ENCODE measurements around the gene LTF.

DNA sequence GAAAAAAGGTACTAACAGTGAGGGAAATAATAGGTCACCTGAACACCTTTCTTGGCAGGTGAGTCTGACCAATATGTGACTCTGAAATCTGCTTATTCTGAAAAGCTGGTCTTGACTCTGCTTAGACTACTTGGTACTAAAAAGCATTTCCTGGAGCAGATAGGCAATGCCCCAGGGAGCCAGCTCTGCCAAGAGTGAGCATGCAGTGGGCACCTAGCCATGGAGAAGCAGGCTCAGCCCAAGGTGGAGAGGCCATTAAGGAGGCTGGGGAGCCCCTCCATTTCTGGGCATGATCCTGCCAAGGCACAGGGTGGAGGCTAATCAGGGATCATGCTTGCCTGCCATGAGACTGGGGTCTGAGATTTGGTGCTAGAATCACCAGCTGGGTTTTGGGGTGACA lies 1.6 kb upstream of the LTF start:
- TF ChIP-seq, protein P1, sequence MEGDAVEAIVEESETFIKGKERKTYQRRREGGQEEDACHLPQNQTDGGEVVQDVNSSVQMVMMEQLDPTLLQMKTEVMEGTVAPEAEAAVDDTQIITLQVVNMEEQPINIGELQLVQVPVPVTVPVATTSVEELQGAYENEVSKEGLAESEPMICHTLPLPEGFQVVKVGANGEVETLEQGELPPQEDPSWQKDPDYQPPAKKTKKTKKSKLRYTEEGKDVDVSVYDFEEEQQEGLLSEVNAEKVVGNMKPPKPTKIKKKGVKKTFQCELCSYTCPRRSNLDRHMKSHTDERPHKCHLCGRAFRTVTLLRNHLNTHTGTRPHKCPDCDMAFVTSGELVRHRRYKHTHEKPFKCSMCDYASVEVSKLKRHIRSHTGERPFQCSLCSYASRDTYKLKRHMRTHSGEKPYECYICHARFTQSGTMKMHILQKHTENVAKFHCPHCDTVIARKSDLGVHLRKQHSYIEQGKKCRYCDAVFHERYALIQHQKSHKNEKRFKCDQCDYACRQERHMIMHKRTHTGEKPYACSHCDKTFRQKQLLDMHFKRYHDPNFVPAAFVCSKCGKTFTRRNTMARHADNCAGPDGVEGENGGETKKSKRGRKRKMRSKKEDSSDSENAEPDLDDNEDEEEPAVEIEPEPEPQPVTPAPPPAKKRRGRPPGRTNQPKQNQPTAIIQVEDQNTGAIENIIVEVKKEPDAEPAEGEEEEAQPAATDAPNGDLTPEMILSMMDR (IDR thresholded peaks at IDR 0.05): no peak
- no peak for TF ChIP-seq EZH2 (IDR thresholded peaks at IDR 0.05; ENCODE audit: borderline replicate concordance, insufficient read depth, low read depth, low read length, poor library complexity, severe bottlenecking)
